Neuronal stem cell (in vitro differentiated cells): ENCODE measurements around the gene TSPY9. TPM values are rescaled to one million over a fixed set of nuclear protein-coding genes. Genes with fewer than 3 reads are reported as not detected.
"Not testable (repeated sequence)": the region's sequence is repeated elsewhere in the genome, so short reads cannot be mapped to it uniquely, and the experiment has no call there.

Source experiments
- DNase-seq: peaks from one replicate; pipeline ENCODE4 v3.0.0-alpha.2; 2013; ENCODE audit warnings: low spot score
- H2AFZ ChIP-seq: one replicate; pipeline ENCODE4 v1.6.1; 2013; ENCODE audit warnings: mild to moderate bottlenecking, low read length, inconsistent platforms
- H2AK5ac ChIP-seq: 2 replicates; pipeline ENCODE4 v1.6.1; 2013; ENCODE audit warnings: low read depth, mild to moderate bottlenecking, inconsistent platforms, low read length, moderate library complexity, mixed read lengths
- H2BK120ac ChIP-seq: 2 replicates; pipeline ENCODE4 v1.6.1; 2013; ENCODE audit warnings: low read depth, mild to moderate bottlenecking, inconsistent platforms, low read length, moderate library complexity, mixed read lengths
- H2BK12ac ChIP-seq: one replicate; pipeline ENCODE4 v1.6.1; 2013; ENCODE audit warnings: low read length, inconsistent platforms
- H2BK15ac ChIP-seq: 2 replicates; pipeline ENCODE4 v1.6.1; 2013; ENCODE audit warnings: mild to moderate bottlenecking, low read length, inconsistent platforms, mixed read lengths
- H2BK5ac ChIP-seq: one replicate; pipeline ENCODE4 v1.6.1; 2013; ENCODE audit warnings: inconsistent platforms, mild to moderate bottlenecking, low read length, moderate library complexity
- H3K14ac ChIP-seq: one replicate; pipeline ENCODE4 v1.6.1; 2013; ENCODE audit warnings: low read length, inconsistent platforms
- H3K18ac ChIP-seq: 2 replicates; pipeline ENCODE4 v1.6.1; 2013; ENCODE audit warnings: low read length, inconsistent platforms
- H3K23ac ChIP-seq: 2 replicates; pipeline ENCODE4 v1.6.1; 2013; ENCODE audit warnings: low read depth, mild to moderate bottlenecking, mixed read lengths, low read length, inconsistent platforms; ENCODE audit not compliant: poor library complexity
- H3K27ac ChIP-seq: replicated peaks from 3 replicates; pipeline ENCODE4 v1.5.1; 2013; ENCODE audit warnings: low read length, inconsistent platforms
- H3K27me3 ChIP-seq, 3 experiments: 2 replicates each; pipeline ENCODE4 v1.6.1; 2013; ENCODE audit warnings: low read length in 3 of 3, mild to moderate bottlenecking in 2 of 3, inconsistent platforms in 1 of 3, low read depth in 1 of 3, mixed read lengths in 1 of 3, moderate library complexity in 1 of 3; ENCODE audit not compliant: control insufficient read depth in 3 of 3, insufficient read depth in 3 of 3
- H3K36me3 ChIP-seq, 2 donors: replicated peaks in 1 of 2; 2 replicates each; pipeline ENCODE4 v1.6.1; 2013; ENCODE audit warnings: low read length in 2 of 2; ENCODE audit not compliant: control insufficient read depth in 2 of 2, insufficient read depth in 2 of 2
- H3K4ac ChIP-seq: 2 replicates; pipeline ENCODE4 v1.6.1; 2013; ENCODE audit warnings: inconsistent platforms, mild to moderate bottlenecking, low read length, moderate library complexity
- H3K4me1 ChIP-seq, 2 donors: 1 replicate in 1 of 2; 2 replicates in 1 of 2; pipeline ENCODE4 v1.6.1; 2013; ENCODE audit warnings: low read length in 2 of 2, low read depth in 1 of 2; ENCODE audit not compliant: control insufficient read depth in 2 of 2, insufficient read depth in 1 of 2
- H3K4me2 ChIP-seq: one replicate; pipeline ENCODE4 v1.6.1; 2013; ENCODE audit warnings: mild to moderate bottlenecking, low read length, inconsistent platforms; ENCODE audit not compliant: insufficient read depth, poor library complexity, severe bottlenecking
- H3K4me3 ChIP-seq, 2 donors: 2 replicates each; pipeline ENCODE4 v1.5.1; 2013; ENCODE audit warnings: low read length in 2 of 2, mild to moderate bottlenecking in 2 of 2, inconsistent platforms in 1 of 2, moderate library complexity in 1 of 2
- H3K79me1 ChIP-seq: one replicate; pipeline ENCODE4 v1.6.1; 2013; ENCODE audit warnings: low read depth, mild to moderate bottlenecking, inconsistent platforms, low read length, moderate library complexity
- H3K9ac ChIP-seq: one replicate; pipeline ENCODE4 v1.6.1; 2013; ENCODE audit warnings: mild to moderate bottlenecking, low read depth, low read length, inconsistent platforms; ENCODE audit not compliant: poor library complexity
- H3K9me3 ChIP-seq, 2 donors: replicated peaks in 1 of 2; 2 replicates each; pipeline versions ENCODE3 to v1.6.1; 2013; ENCODE audit warnings: low read length in 2 of 2, mild to moderate bottlenecking in 2 of 2, inconsistent platforms in 1 of 2, low read depth in 1 of 2, mixed read lengths in 1 of 2, moderate library complexity in 1 of 2; ENCODE audit not compliant: control insufficient read depth in 2 of 2, insufficient read depth in 1 of 2
- H4K8ac ChIP-seq: one replicate; pipeline ENCODE4 v1.6.1; 2013; ENCODE audit warnings: low read depth, mild to moderate bottlenecking, inconsistent platforms, low read length, moderate library complexity
- H4K91ac ChIP-seq: one replicate; pipeline ENCODE4 v1.6.1; 2013; ENCODE audit warnings: low read length, low read depth, mild to moderate bottlenecking, inconsistent platforms; ENCODE audit not compliant: poor library complexity
- WGBS, 2 donors: extraction: QIAGEN DNeasy Blood & Tissue Kit; methylation state at CpG; one replicate each; pipeline ENCODE4 v1.1.7; 2013; ENCODE audit warnings: missing lambda C conversion rate in 2 of 2, mixed read lengths in 1 of 2; ENCODE audit not compliant: insufficient read length in 2 of 2, insufficient replicate concordance in 1 of 2; ENCODE audit errors: extremely low coverage in 2 of 2; 5-methylcytosine and 5-hydroxymethylcytosine counted together
- polyA plus RNA-seq, 2 experiments: library from polyadenylated mRNA; stranded (reverse); fragments of 200-250 nt; gene quantifications; one replicate each; pipeline ENCODE4 v1.2.3, GENCODE V29; 2013

The TSPY9 gene
- not detected for polyA plus RNA-seq (2013, experiment 1 of 2)
- polyA plus RNA-seq (2013, experiment 2 of 2), result not detected

- H2AK5ac ChIP-seq, H3K27me3 ChIP-seq, H3K23ac ChIP-seq, H4K91ac ChIP-seq, H3K27ac ChIP-seq, H4K8ac ChIP-seq, H2AFZ ChIP-seq, H3K4me3 ChIP-seq, H3K4me1 ChIP-seq, H3K18ac ChIP-seq, H3K36me3 ChIP-seq, H3K9ac ChIP-seq, H3K79me1 ChIP-seq, H3K4me2 ChIP-seq, H3K9me3 ChIP-seq, H2BK15ac ChIP-seq, DNase-seq, H3K14ac ChIP-seq, H2BK120ac ChIP-seq, H2BK5ac ChIP-seq, H3K4ac ChIP-seq, H2BK12ac ChIP-seq: not testable (repeated sequence)
- WGBS, 2 donors, result no CpG with 5 or more reads among the region's 26 CpGs
Observed at GRCh38 chrY:9486967-9487366, at the start of gene TSPY9. TSPY9 (plus strand) TSS chrY:9487267; CDS start chrY:9487313, 46 bp downstream.

- H2BK12ac ChIP-seq, H3K4me3 ChIP-seq, H2BK5ac ChIP-seq, H3K4me2 ChIP-seq, H3K27ac ChIP-seq, DNase-seq, H2AK5ac ChIP-seq, H2BK120ac ChIP-seq, H3K79me1 ChIP-seq, H3K18ac ChIP-seq, H3K9ac ChIP-seq, H4K91ac ChIP-seq, H3K14ac ChIP-seq, H3K9me3 ChIP-seq, H4K8ac ChIP-seq, H2BK15ac ChIP-seq, H3K23ac ChIP-seq, H3K27me3 ChIP-seq, H2AFZ ChIP-seq, H3K4ac ChIP-seq, H3K4me1 ChIP-seq, H3K36me3 ChIP-seq: not testable (repeated sequence)
- WGBS, 2 donors, result no CpG with 5 or more reads among the region's 25 CpGs
Observed at GRCh38 chrY:9466655-9467054, 20.4 kb upstream of the TSPY9 start, which contains the start of gene TSPY1. TSPY1 (plus strand) TSS chrY:9466955; CDS start chrY:9467001, 46 bp downstream.

- not testable (repeated sequence) for H3K27ac ChIP-seq, H3K4me2 ChIP-seq, H3K36me3 ChIP-seq, H2BK15ac ChIP-seq, H3K14ac ChIP-seq, H3K27me3 ChIP-seq, H2AK5ac ChIP-seq, H2BK5ac ChIP-seq, H3K4me1 ChIP-seq, H3K23ac ChIP-seq, DNase-seq, H2BK12ac ChIP-seq, H4K8ac ChIP-seq, H3K9ac ChIP-seq, H2AFZ ChIP-seq, H3K18ac ChIP-seq, H3K4me3 ChIP-seq, H4K91ac ChIP-seq, H2BK120ac ChIP-seq, H3K79me1 ChIP-seq, H3K9me3 ChIP-seq, H3K4ac ChIP-seq
- WGBS, 2 donors, result no CpG with 5 or more reads among the region's 6 CpGs
Observed at GRCh38 chrY:9504396-9504795, 17.3 kb downstream of the TSPY9 start.

GRCh38 chrY:9516287-9516686, 29.2 kb downstream of the TSPY9 start:
- DNase-seq, H3K4me1 ChIP-seq: not testable (repeated sequence)
- no CpG with 5 or more reads among the region's 12 CpGs for WGBS, 2 donors

More at GRCh38 chrY:9516287-9516686, 29.2 kb downstream of the TSPY9 start:
- peak overlapping the region in 1 of 2 donors; percentile 66 for H3K4me3 ChIP-seq
- not testable (repeated sequence) for H3K36me3 ChIP-seq, H2BK5ac ChIP-seq, H3K23ac ChIP-seq, H3K4ac ChIP-seq, H3K4me2 ChIP-seq, H3K27ac ChIP-seq, H2AK5ac ChIP-seq, H3K18ac ChIP-seq, H4K8ac ChIP-seq, H3K9ac ChIP-seq, H2BK120ac ChIP-seq, H3K9me3 ChIP-seq, H2BK12ac ChIP-seq, H3K27me3 ChIP-seq, H2AFZ ChIP-seq, H2BK15ac ChIP-seq, H3K14ac ChIP-seq, H4K91ac ChIP-seq, H3K79me1 ChIP-seq
